ENCODE measurements around the gene SIN3A. TPM values are rescaled to one million over a fixed set of nuclear protein-coding genes. Genes with fewer than 3 reads are reported as not detected.

Gene SIN3A
- total RNA-seq, 4 donors from 2014 or later = 51.4 to 146 (median 84.2) TPM

- DNase-seq = peak in 1 of 2 donors; percentile 23
- H3K27ac ChIP-seq = peak overlapping the region; percentile 88 to 95 (median 91)
- WGBS, 2 donors = 5 to 6% methylated on average over 20 to 23 of the region's 23 CpGs
- no peaks in the 10 kb centered on the region for H3K27me3 ChIP-seq
- peak overlapping the region; percentile 58 to 88 (median 87) for H3K4me3 ChIP-seq (replicated peaks in 1 of 3)
- H3K4me1 ChIP-seq = peaks cover 13 to 18% of the 10 kb centered on the region in 2 donors
- no peaks in the 10 kb centered on the region for H3K9me3 ChIP-seq
- H3K36me3 ChIP-seq = peaks cover 18 to 45% of the 10 kb centered on the region in 2 donors
- intact Hi-C loops (cut with DNase I) = loop anchor here (5.0 to 10.0 kb wide), 3 partner anchors 84 to 314 kb away; partner anchors contain the start of gene SIN3A
- TF ChIP-seq POLR2A (IDR thresholded peaks at IDR 0.05) (no peak), CTCF (IDR thresholded peaks at IDR 0.05) (no peak)
Observed at GRCh38 chr15:75368689-75369239, 82.7 kb downstream of the SIN3A start.

- no peaks in the 10 kb centered on the region for H3K9me3 ChIP-seq
- 0 to 1% methylated on average over 15 to 20 of the region's 67 CpGs for WGBS, 2 donors
Observed at GRCh38 chr15:75367913-75368688, 83.4 kb downstream of the SIN3A start, which contains the start of gene MAN2C1. Gene MAN2C1 (minus strand): TSS chr15:75368607. CDS start chr15:75368583, 24 bp downstream.

GRCh38 chr15:75367406-75367912 lies 84.0 kb downstream of the SIN3A start:
- Histone ChIP-seq H3K36me3 (peaks cover 18 to 42% of the 10 kb centered on the region in 2 donors), H3K9me3 (no peaks in the 10 kb centered on the region)
- no peak for DNase-seq

More at GRCh38 chr15:75367913-75368688, 83.4 kb downstream of the SIN3A start, which contains the start of gene MAN2C1:
- intact Hi-C loops (cut with DNase I) = loop anchor here (5.0 to 10.0 kb wide), 3 partner anchors 84 to 314 kb away; partner anchors contain the start of gene SIN3A
- Histone ChIP-seq H3K36me3 (peaks cover 18 to 46% of the 10 kb centered on the region in 2 donors), H3K4me3 (replicated peaks in 1 of 3) (peak within 1 kb of the TSS; percentile 58 to 88 (median 87)), H3K27me3 (no peaks in the 10 kb centered on the region), H3K4me1 (peaks cover 13 to 18% of the 10 kb centered on the region in 2 donors), H3K27ac (peak within 1 kb of the TSS; percentile 88 to 95 (median 91))
- peak; percentile 98 for DNase-seq
- peak in 5 of 6 experiments; percentile 10 to 88 (median 78) for TF ChIP-seq CTCF (IDR thresholded peaks at IDR 0.05)
- peak; percentile 46 to 90 for TF ChIP-seq POLR2A (IDR thresholded peaks at IDR 0.05)

GRCh38 chr15:75367006-75367405 lies 84.5 kb downstream of the SIN3A start:
- TF ChIP-seq POLR2A (IDR thresholded peaks at IDR 0.05) = no peak
- no peak for TF ChIP-seq CTCF (IDR thresholded peaks at IDR 0.05)
- Histone ChIP-seq H3K27ac (peak overlapping the region in 1 of 3 donors; percentile 95), H3K4me3 (replicated peaks in 1 of 3) (no peak overlapping the region), H3K4me1 (peaks cover 13 to 18% of the 10 kb centered on the region in 2 donors), H3K27me3 (no peaks in the 10 kb centered on the region), H3K36me3 (peaks cover 17 to 46% of the 10 kb centered on the region in 2 donors), H3K9me3 (no peaks in the 10 kb centered on the region)
- no peak for DNase-seq
- intact Hi-C loops (cut with DNase I) = loop anchor here (5.0 to 10.0 kb wide), 3 partner anchors 85 to 315 kb away; partner anchors contain the start of gene SIN3A

More at GRCh38 chr15:75367406-75367912, 84.0 kb downstream of the SIN3A start:
- peak overlapping the region in 1 of 3 donors; percentile 88 for H3K4me3 ChIP-seq (replicated peaks in 1 of 3)
- peaks cover 13 to 18% of the 10 kb centered on the region in 2 donors for H3K4me1 ChIP-seq
- H3K27ac ChIP-seq = peak overlapping the region in 2 of 3 donors; percentile 25 to 95
- WGBS, 2 donors = 41% methylated on average over 7 of the region's 7 CpGs
- no peaks in the 10 kb centered on the region for H3K27me3 ChIP-seq
- peak in 2 of 6 experiments; percentile 52 to 86 for TF ChIP-seq CTCF (IDR thresholded peaks at IDR 0.05)
- TF ChIP-seq POLR2A (IDR thresholded peaks at IDR 0.05) = no peak
- intact Hi-C loops (cut with DNase I) = loop anchor here (5.0 to 10.0 kb wide), 3 partner anchors 85 to 315 kb away; partner anchors contain the start of gene SIN3A
